ENCODE measurements around the gene HDAC4. TPM values are rescaled to one million over a fixed set of nuclear protein-coding genes. Genes with fewer than 3 reads are reported as not detected.

Gene HDAC4
- total and polyA plus RNA-seq, 2 of the 8 experiments (the other 6 are each of a cell fraction or from before 2014, with no cell fraction given), result 15.4 to 31.5 TPM

GRCh38 chr2:239354132-239354790 lies 46.6 kb downstream of the HDAC4 start:
- FAIRE-seq (no peak), DNase-seq (ENCODE audit: low read depth in 1 of 2, low spot score in 2 of 2) (no peak)
- H3K27me3 ChIP-seq (replicated peaks in 1 of 4; ENCODE audit: control insufficient read depth in 3 of 4, extremely low read depth in 1 of 4, insufficient read depth in 3 of 4, low read length in 3 of 4), result no peaks in the 10 kb centered on the region
- peaks cover 0 to 5% of the 10 kb centered on the region in 2 experiments; a peak in 1 of 4 replicates for H3K9me3 ChIP-seq (ENCODE audit: insufficient read depth in 2 of 2, low read depth in 1 of 2, low read length in 1 of 2)
- H4K8ac ChIP-seq (ENCODE audit: extremely low read depth, insufficient read depth, low read length), result no peak overlapping the region
- H2BK12ac ChIP-seq (ENCODE audit: low read depth, low read length), result no peak overlapping the region
- H4K20me1 ChIP-seq (replicated peaks in 1 of 2; ENCODE audit: control insufficient read depth in 1 of 2, insufficient read depth in 2 of 2, low read length in 2 of 2), result peaks cover 4 to 5% of the 10 kb centered on the region in 2 experiments
- H3K9ac ChIP-seq (replicated peaks in 1 of 4; ENCODE audit: extremely low read depth in 1 of 4, low read depth in 3 of 4, low read length in 3 of 4), result no peak overlapping the region
- H3K4me3 ChIP-seq (ENCODE audit: extremely low read depth in 1 of 4, insufficient read depth in 2 of 4, low read depth in 3 of 4, low read length in 4 of 4), result no peak overlapping the region
- H2BK20ac ChIP-seq (ENCODE audit: low read length), result no peak overlapping the region
- no peak overlapping the region for H2BK120ac ChIP-seq (replicated peaks; ENCODE audit: low read depth, low read length)
- H3K23me2 ChIP-seq (ENCODE audit: low read depth, low read length), result no peaks in the 10 kb centered on the region
- H3K4me1 ChIP-seq (replicated peaks in 1 of 4; ENCODE audit: control insufficient read depth in 3 of 4, insufficient read depth in 4 of 4, low read length in 3 of 4), result peaks cover 0 to 5% (median 3%) of the 10 kb centered on the region in 4 experiments; a peak in 3 of 7 replicates
- no peak overlapping the region for H3K18ac ChIP-seq (ENCODE audit: extremely low read depth, low read length)
- H3K23ac ChIP-seq (ENCODE audit: insufficient read length), result no peak overlapping the region
- no peak overlapping the region for H3K4ac ChIP-seq (replicated peaks; ENCODE audit: insufficient read length, low read depth, low read length)
- no peak overlapping the region for H2BK15ac ChIP-seq (ENCODE audit: low read length)
- H3K56ac ChIP-seq (replicated peaks; ENCODE audit: insufficient read length, low read depth, low read length), result no peak overlapping the region
- ChIA-PET POLR2A (ENCODE audit: partially characterized antibody) (no interaction called here), CTCF (ENCODE audit: partially characterized antibody) (interaction anchor here (0.8 to 1.0 kb wide), 3 partner anchors 9 to 70 kb away, joined by 3 read pairs; no protein-coding TSS in a partner anchor)
- H3K4me2 ChIP-seq (ENCODE audit: insufficient read depth in 1 of 2, low read depth in 2 of 2, low read length in 2 of 2), result no peak overlapping the region
- peaks cover 0 to 73% of the 10 kb centered on the region in 2 experiments; a peak in 3 of 4 replicates for H3K79me2 ChIP-seq (ENCODE audit: control insufficient read depth in 1 of 2, insufficient read depth in 2 of 2, low read length in 2 of 2)
- no peak for TF ChIP-seq ZNF274 (IDR thresholded peaks at IDR 0.05; ENCODE audit: borderline replicate concordance, extremely low read depth, low read length)
- no peak for TF ChIP-seq SAP30 (IDR thresholded peaks at IDR 0.05; ENCODE audit: insufficient read depth, insufficient replicate concordance, low read length)
- TF ChIP-seq TAF1 (IDR thresholded peaks at IDR 0.05; ENCODE audit: low read depth, low read length), result no peak
- TF ChIP-seq EGR1 (IDR thresholded peaks at IDR 0.05; ENCODE audit: borderline replicate concordance, low read depth, low read length), result no peak
- no peak for TF ChIP-seq CTCF (IDR thresholded peaks at IDR 0.05; ENCODE audit: control extremely low read depth in 1 of 3, insufficient read depth in 1 of 3, low read depth in 1 of 3, low read length in 3 of 3)
- H2BK5ac ChIP-seq (ENCODE audit: low read depth, low read length), result no peak overlapping the region
- WGBS, 2 experiments (ENCODE audit: extremely low coverage in 1 of 2, insufficient coverage in 1 of 2, insufficient read length in 1 of 2, insufficient replicate concordance in 2 of 2, low coverage in 1 of 2, low lambda C conversion rate in 2 of 2, missing lambda C conversion rate in 1 of 2), result 95% methylated on average over 7 of the region's 7 CpGs; no CpG with 5 or more reads in 1 of the 2 experiments
- peaks cover 5% of the 10 kb centered on the region for H3K79me1 ChIP-seq (ENCODE audit: low read depth, low read length)
- H2AFZ ChIP-seq (ENCODE audit: low read length), result no peak overlapping the region
- no peak overlapping the region for H3K27ac ChIP-seq (ENCODE audit: low read depth, low read length)
- H4K5ac ChIP-seq (ENCODE audit: insufficient read length, low read depth, low read length), result no peak overlapping the region
- peaks cover 0 to 25% (median 0%) of the 10 kb centered on the region in 4 experiments; a peak in 2 of 8 replicates for H3K36me3 ChIP-seq (ENCODE audit: control insufficient read depth in 2 of 4, insufficient read depth in 4 of 4, low read length in 3 of 4)
- no peak overlapping the region for H3K14ac ChIP-seq (ENCODE audit: insufficient read length)
- H2AK5ac ChIP-seq (ENCODE audit: low read depth, low read length), result no peak overlapping the region
- no peak overlapping the region for H4K91ac ChIP-seq (replicated peaks; ENCODE audit: insufficient read length, low read length)

Measured in H1 (cell line).